WTC11 (cell line): ENCODE measurements around the gene IGSF9B. TPM values are rescaled to one million over a fixed set of nuclear protein-coding genes. Genes with fewer than 3 reads are reported as not detected.
"Not testable (repeated sequence)": the region's sequence is repeated elsewhere in the genome, so short reads cannot be mapped to it uniquely, and the experiment has no call there.

Experiments
- ATAC-seq: fragments of 200-7000 bp; cut with Tn5 transposase; 2 replicates; pipeline ENCODE4 v1.10.0; 2021; ENCODE audit warnings: mild to moderate bottlenecking, moderate library complexity
- CTCF ChIA-PET: fragments of 300-600 bp; sonication (Branson Sonifier 250); formaldehyde crosslinking; loops from one replicate; lab custom pipeline; 2021; ENCODE audit warnings: antibody characterized with exemption; lab: Charles Lee
- POLR2A ChIA-PET: fragments of 350-600 bp; sonication (Branson Sonifier 250); formaldehyde crosslinking; loops from one replicate; lab custom pipeline; 2021; ENCODE audit warnings: antibody characterized with exemption; lab: Charles Lee
- DNase-seq: peaks from one replicate; pipeline ENCODE4 v3.0.0; 2021; ENCODE audit warnings: low spot score
- H3K27ac Mint-ChIP-seq: 2 replicates; pipeline ENCODE4 v1.8.0; 2021; ENCODE audit warnings: mixed read lengths
- H3K27me3 Mint-ChIP-seq: 2 replicates; pipeline ENCODE4 v1.8.0; 2021; ENCODE audit warnings: low read depth, mild to moderate bottlenecking, moderate library complexity, mixed read lengths
- H3K36me3 Mint-ChIP-seq: 2 replicates; pipeline ENCODE4 v1.8.0; 2021; ENCODE audit warnings: mixed read lengths
- H3K4me1 Mint-ChIP-seq: 2 replicates; pipeline ENCODE4 v1.8.0; 2022; ENCODE audit warnings: mixed read lengths
- H3K4me3 Mint-ChIP-seq: 2 replicates; pipeline ENCODE4 v1.8.0; 2021; ENCODE audit warnings: mild to moderate bottlenecking, moderate library complexity, mixed read lengths
- H3K9me3 Mint-ChIP-seq: 2 replicates; pipeline ENCODE4 v1.8.0; 2021; ENCODE audit warnings: mixed read lengths
- ATF1 ChIP-seq: sonication (generic); formaldehyde crosslinking; IDR thresholded peaks from 2 replicates; pipeline ENCODE4 v1.8.1; 2023; ENCODE audit warnings: mild to moderate bottlenecking, moderate library complexity, missing genetic modification reagents
- CBFB ChIP-seq: sonication (generic); formaldehyde crosslinking; IDR thresholded peaks from 2 replicates; pipeline ENCODE4 v1.8.1; 2022; ENCODE audit warnings: mild to moderate bottlenecking, low read depth, missing genetic modification reagents
- CREM ChIP-seq: sonication (generic); formaldehyde crosslinking; IDR thresholded peaks from 2 replicates; pipeline ENCODE4 v1.8.1; 2022; ENCODE audit warnings: mild to moderate bottlenecking, missing genetic modification reagents, moderate library complexity
- EMX1 ChIP-seq: fragments of 250-450 bp; sonication (Bioruptor Pico); IDR thresholded peaks from 2 replicates; pipeline ENCODE4 v1.8.0; 2021; ENCODE audit warnings: mild to moderate bottlenecking
- ESRRA ChIP-seq: sonication (generic); formaldehyde crosslinking; IDR thresholded peaks from 2 replicates; pipeline ENCODE4 v1.8.1; 2022; ENCODE audit warnings: mild to moderate bottlenecking, missing genetic modification reagents, borderline replicate concordance
- ETV6 ChIP-seq: sonication (generic); formaldehyde crosslinking; IDR thresholded peaks from 2 replicates; pipeline ENCODE4 v1.8.1; 2022; ENCODE audit warnings: mild to moderate bottlenecking, missing genetic modification reagents
- IRF2 ChIP-seq: sonication (generic); formaldehyde crosslinking; IDR thresholded peaks from 2 replicates; pipeline ENCODE4 v1.8.0; 2022; ENCODE audit warnings: low read depth, missing genetic modification reagents, borderline replicate concordance
- JAZF1 ChIP-seq: fragments of 250-450 bp; sonication (Bioruptor Pico); IDR thresholded peaks from 2 replicates; pipeline ENCODE4 v1.9.0; 2021; ENCODE audit warnings: moderate library complexity, mild to moderate bottlenecking, inconsistent platforms
- NFYB ChIP-seq: sonication (generic); formaldehyde crosslinking; conservative IDR thresholded peaks from 2 replicates; pipeline ENCODE4 v1.8.0; 2022; ENCODE audit warnings: low read depth, missing genetic modification reagents
- SMAD3 ChIP-seq: sonication (generic); formaldehyde crosslinking; IDR thresholded peaks from 2 replicates; pipeline ENCODE4 v1.8.0; 2022; ENCODE audit warnings: missing genetic modification reagents, mild to moderate bottlenecking, borderline replicate concordance
- ZBTB21 ChIP-seq: sonication (generic); formaldehyde crosslinking; IDR thresholded peaks from 2 replicates; pipeline ENCODE4 v1.8.1; 2023; ENCODE audit warnings: mild to moderate bottlenecking, missing genetic modification reagents, borderline replicate concordance
- ZNF671 ChIP-seq: fragments of 250-450 bp; sonication (Bioruptor Pico); IDR thresholded peaks from 2 replicates; pipeline ENCODE4 v1.8.0; 2021; ENCODE audit warnings: mild to moderate bottlenecking
- total RNA-seq: library from RNA; stranded (reverse); gene quantifications from 3 replicates; pipeline ENCODE4 v1.2.3, GENCODE V29; 2021
- TF ChIP-seq, protein P1 (sequence below): sonication (generic); formaldehyde crosslinking; IDR thresholded peaks from 2 replicates; pipeline ENCODE4 v1.8.1; 2023; ENCODE audit warnings: mild to moderate bottlenecking, missing genetic modification reagents
- TF ChIP-seq, protein P2 (sequence below): fragments of 250-450 bp; sonication (Bioruptor Pico); IDR thresholded peaks from 2 replicates; pipeline ENCODE4 v1.9.0; 2021; ENCODE audit warnings: mild to moderate bottlenecking
- TF ChIP-seq, protein P3 (sequence below): sonication (generic); formaldehyde crosslinking; IDR thresholded peaks from 2 replicates; pipeline ENCODE4 v1.8.0; 2022; ENCODE audit warnings: mild to moderate bottlenecking, missing genetic modification reagents
- TF ChIP-seq, protein P4 (sequence below): sonication (generic); formaldehyde crosslinking; IDR thresholded peaks from 2 replicates; pipeline ENCODE4 v1.8.0; 2022; ENCODE audit warnings: missing genetic modification reagents
- TF ChIP-seq, protein P5 (sequence below): sonication (generic); formaldehyde crosslinking; IDR thresholded peaks from 2 replicates; pipeline ENCODE4 v1.8.1; 2022; ENCODE audit warnings: mild to moderate bottlenecking, missing genetic modification reagents, moderate library complexity, borderline replicate concordance

The IGSF9B gene
- total RNA-seq, 1 experiment from 2014 or later: 52.7 TPM

DNA sequence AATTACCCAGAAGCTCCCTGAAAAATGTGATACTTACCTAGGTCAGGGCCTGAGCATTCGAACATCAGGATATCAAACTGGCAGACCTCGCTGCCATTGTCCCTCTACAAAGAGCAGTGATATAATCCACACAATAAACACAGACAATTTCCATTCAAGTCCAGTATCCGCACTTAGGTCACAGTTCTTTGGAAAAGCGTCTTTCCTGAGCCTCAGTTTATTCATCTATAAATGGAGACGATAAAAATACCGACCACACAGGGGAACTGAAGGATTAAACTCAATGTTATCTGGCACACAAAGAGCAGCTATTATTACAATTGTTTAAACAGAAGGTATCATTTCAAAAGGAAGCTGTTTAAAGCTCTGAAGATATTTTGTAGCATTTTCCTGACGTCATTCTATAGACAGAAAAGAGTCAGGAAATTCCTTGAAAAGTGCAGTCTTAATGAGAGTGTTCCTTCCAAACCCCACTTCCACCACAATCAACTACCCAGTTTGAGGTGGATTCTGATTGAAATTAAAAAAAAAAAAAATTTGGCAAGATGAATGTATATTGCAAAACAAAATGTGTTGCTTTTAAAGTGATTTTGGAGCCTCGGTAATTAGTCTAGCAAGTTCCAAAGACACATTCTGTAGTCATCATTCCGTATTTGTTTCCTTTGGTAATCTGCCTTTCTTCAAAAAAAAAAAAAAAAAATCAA, 47.2 kb upstream of the IGSF9B start:
- no peaks in the 10 kb centered on the region; the same call in 1 of the 2 replicates for H3K27me3 Mint-ChIP-seq
- no peak for DNase-seq
- no peak overlapping the region for H3K27ac Mint-ChIP-seq
- TF ChIP-seq IRF2 (CRISPR knock-in tag): no peak
- TF ChIP-seq JAZF1 (CRISPR knock-in tag): no peak
- TF ChIP-seq ESRRA (CRISPR knock-in tag): no peak
- TF ChIP-seq ETV6 (CRISPR knock-in tag): no peak
- TF ChIP-seq ZNF671 (CRISPR knock-in tag): no peak
- TF ChIP-seq, protein P1, sequence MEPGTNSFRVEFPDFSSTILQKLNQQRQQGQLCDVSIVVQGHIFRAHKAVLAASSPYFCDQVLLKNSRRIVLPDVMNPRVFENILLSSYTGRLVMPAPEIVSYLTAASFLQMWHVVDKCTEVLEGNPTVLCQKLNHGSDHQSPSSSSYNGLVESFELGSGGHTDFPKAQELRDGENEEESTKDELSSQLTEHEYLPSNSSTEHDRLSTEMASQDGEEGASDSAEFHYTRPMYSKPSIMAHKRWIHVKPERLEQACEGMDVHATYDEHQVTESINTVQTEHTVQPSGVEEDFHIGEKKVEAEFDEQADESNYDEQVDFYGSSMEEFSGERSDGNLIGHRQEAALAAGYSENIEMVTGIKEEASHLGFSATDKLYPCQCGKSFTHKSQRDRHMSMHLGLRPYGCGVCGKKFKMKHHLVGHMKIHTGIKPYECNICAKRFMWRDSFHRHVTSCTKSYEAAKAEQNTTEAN (CRISPR knock-in tag): no peak
- TF ChIP-seq, protein P2, sequence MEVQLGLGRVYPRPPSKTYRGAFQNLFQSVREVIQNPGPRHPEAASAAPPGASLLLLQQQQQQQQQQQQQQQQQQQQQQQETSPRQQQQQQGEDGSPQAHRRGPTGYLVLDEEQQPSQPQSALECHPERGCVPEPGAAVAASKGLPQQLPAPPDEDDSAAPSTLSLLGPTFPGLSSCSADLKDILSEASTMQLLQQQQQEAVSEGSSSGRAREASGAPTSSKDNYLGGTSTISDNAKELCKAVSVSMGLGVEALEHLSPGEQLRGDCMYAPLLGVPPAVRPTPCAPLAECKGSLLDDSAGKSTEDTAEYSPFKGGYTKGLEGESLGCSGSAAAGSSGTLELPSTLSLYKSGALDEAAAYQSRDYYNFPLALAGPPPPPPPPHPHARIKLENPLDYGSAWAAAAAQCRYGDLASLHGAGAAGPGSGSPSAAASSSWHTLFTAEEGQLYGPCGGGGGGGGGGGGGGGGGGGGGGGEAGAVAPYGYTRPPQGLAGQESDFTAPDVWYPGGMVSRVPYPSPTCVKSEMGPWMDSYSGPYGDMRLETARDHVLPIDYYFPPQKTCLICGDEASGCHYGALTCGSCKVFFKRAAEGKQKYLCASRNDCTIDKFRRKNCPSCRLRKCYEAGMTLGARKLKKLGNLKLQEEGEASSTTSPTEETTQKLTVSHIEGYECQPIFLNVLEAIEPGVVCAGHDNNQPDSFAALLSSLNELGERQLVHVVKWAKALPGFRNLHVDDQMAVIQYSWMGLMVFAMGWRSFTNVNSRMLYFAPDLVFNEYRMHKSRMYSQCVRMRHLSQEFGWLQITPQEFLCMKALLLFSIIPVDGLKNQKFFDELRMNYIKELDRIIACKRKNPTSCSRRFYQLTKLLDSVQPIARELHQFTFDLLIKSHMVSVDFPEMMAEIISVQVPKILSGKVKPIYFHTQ: no peak
- TF ChIP-seq CREM (CRISPR knock-in tag): no peak
- TF ChIP-seq ZBTB21 (CRISPR knock-in tag): no peak
- TF ChIP-seq ATF1 (CRISPR knock-in tag): no peak
- no peak for TF ChIP-seq NFYB (CRISPR knock-in tag)
- TF ChIP-seq, protein P3, sequence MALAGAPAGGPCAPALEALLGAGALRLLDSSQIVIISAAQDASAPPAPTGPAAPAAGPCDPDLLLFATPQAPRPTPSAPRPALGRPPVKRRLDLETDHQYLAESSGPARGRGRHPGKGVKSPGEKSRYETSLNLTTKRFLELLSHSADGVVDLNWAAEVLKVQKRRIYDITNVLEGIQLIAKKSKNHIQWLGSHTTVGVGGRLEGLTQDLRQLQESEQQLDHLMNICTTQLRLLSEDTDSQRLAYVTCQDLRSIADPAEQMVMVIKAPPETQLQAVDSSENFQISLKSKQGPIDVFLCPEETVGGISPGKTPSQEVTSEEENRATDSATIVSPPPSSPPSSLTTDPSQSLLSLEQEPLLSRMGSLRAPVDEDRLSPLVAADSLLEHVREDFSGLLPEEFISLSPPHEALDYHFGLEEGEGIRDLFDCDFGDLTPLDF (CRISPR knock-in tag): no peak
- TF ChIP-seq EMX1 (CRISPR knock-in tag): no peak
- TF ChIP-seq, all 79 proteins: peak for 0
- ChIA-PET POLR2A (no interaction called here), CTCF (interaction anchor here (0.7 kb wide), 1 partner anchor 84 kb away, joined by 3 read pairs; no protein-coding TSS in a partner anchor)
- Mint-ChIP-seq H3K9me3 (peaks cover 5% of the 10 kb centered on the region; the same call in 1 of the 2 replicates), H3K36me3 (no peaks in the 10 kb centered on the region), H3K4me3 (no peak overlapping the region), H3K4me1 (peaks cover 7% of the 10 kb centered on the region)
- no peak for ATAC-seq

DNA sequence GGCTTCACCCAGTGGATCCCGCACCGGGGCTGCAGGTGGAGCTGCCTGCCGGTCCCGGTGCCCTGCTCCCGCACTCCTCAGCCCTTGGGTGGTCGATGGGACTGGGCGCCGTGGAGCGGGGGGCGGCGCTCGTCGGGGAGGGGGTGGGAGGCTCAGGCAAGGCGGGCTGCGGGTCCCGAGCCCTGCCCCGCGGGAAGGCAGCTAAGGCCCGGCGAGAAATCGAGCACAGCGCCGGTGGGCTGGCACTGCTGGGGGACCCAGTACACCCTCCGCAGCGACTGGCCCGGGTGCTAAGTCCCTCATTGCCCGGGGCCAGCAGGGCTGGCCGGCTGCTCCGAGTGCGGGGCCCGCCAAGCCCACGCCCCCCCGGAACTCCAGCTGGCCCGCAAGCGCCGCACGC, 46.1 kb upstream of the IGSF9B start:
- not testable (repeated sequence) for H3K4me3 Mint-ChIP-seq, DNase-seq, H3K27me3 Mint-ChIP-seq

DNA sequence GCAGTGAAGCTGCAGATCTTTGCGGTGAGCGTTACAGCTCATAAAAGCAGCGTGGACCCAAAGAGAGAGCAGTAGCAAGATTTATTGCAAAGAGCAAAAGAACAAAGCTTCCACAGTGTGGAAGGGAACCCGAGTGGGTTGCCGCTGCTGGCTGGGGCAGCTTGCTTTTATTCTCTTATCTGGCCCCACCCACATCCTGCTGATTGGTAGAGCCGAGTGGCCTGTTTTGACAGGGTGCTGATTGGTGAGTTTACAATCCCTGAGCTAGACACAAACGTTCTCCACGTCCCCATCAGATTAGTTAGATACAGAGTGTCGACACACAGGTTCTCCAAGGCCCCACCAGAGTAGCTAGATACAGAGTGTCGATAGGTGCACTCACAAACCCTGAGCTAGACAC, 45.6 kb upstream of the IGSF9B start:
- H3K27me3 Mint-ChIP-seq, H3K4me3 Mint-ChIP-seq, H3K27ac Mint-ChIP-seq, H3K4me1 Mint-ChIP-seq, ATAC-seq, H3K9me3 Mint-ChIP-seq, DNase-seq, H3K36me3 Mint-ChIP-seq, POLR2A ChIA-PET: not testable (repeated sequence)
- CTCF ChIA-PET: interaction anchor here (0.7 to 0.9 kb wide), 2 partner anchors 32 to 54 kb away, joined by 3 read pairs; no protein-coding TSS in a partner anchor
- peak; percentile 50 for TF ChIP-seq NFYB (CRISPR knock-in tag)

More for the DNA sequence above, 46.1 kb upstream of the IGSF9B start:
- H3K27ac Mint-ChIP-seq, ATAC-seq, H3K36me3 Mint-ChIP-seq, H3K4me1 Mint-ChIP-seq, H3K9me3 Mint-ChIP-seq, POLR2A ChIA-PET: not testable (repeated sequence)
- CTCF ChIA-PET: interaction anchor here (0.7 to 0.9 kb wide), 3 partner anchors 31 to 75 kb away, joined by 3 read pairs; no protein-coding TSS in a partner anchor

DNA sequence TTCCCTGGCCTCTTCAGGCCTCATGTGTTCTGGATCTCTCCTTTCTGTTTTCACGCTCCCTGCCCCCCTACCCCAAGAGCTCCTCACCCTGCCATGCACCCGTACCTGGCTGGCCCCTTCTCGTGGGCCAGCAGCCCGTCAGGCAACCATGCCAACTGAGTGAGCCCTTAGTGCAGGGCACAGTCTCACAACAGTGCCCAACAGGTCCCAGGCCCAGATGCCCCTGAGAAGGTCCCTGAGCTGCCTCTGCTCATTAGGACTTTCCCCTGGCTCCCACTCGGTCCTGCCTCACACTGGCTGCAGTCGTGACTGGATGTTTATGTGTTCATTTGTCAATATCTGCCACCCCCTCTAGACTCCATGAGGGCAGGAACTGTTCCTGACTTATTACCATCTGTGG, 44.8 kb upstream of the IGSF9B start:
- Mint-ChIP-seq H3K4me1 (no peaks in the 10 kb centered on the region), H3K4me3 (no peak overlapping the region), H3K27ac (no peak overlapping the region), H3K9me3 (peaks cover 5% of the 10 kb centered on the region; the same call in 1 of the 2 replicates), H3K27me3 (no peaks in the 10 kb centered on the region; the same call in 1 of the 2 replicates), H3K36me3 (no peaks in the 10 kb centered on the region)
- ChIA-PET POLR2A (no interaction called here), CTCF (no interaction called here)
- DNase-seq (no peak), ATAC-seq (no peak)
- TF ChIP-seq, protein P4, sequence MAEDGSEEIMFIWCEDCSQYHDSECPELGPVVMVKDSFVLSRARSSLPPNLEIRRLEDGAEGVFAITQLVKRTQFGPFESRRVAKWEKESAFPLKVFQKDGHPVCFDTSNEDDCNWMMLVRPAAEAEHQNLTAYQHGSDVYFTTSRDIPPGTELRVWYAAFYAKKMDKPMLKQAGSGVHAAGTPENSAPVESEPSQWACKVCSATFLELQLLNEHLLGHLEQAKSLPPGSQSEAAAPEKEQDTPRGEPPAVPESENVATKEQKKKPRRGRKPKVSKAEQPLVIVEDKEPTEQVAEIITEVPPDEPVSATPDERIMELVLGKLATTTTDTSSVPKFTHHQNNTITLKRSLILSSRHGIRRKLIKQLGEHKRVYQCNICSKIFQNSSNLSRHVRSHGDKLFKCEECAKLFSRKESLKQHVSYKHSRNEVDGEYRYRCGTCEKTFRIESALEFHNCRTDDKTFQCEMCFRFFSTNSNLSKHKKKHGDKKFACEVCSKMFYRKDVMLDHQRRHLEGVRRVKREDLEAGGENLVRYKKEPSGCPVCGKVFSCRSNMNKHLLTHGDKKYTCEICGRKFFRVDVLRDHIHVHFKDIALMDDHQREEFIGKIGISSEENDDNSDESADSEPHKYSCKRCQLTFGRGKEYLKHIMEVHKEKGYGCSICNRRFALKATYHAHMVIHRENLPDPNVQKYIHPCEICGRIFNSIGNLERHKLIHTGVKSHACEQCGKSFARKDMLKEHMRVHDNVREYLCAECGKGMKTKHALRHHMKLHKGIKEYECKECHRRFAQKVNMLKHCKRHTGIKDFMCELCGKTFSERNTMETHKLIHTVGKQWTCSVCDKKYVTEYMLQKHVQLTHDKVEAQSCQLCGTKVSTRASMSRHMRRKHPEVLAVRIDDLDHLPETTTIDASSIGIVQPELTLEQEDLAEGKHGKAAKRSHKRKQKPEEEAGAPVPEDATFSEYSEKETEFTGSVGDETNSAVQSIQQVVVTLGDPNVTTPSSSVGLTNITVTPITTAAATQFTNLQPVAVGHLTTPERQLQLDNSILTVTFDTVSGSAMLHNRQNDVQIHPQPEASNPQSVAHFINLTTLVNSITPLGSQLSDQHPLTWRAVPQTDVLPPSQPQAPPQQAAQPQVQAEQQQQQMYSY (CRISPR knock-in tag): no peak
- TF ChIP-seq CBFB (CRISPR knock-in tag) (no peak), ATF1 (CRISPR knock-in tag) (no peak), SMAD3 (CRISPR knock-in tag) (no peak)
- TF ChIP-seq, protein P5, sequence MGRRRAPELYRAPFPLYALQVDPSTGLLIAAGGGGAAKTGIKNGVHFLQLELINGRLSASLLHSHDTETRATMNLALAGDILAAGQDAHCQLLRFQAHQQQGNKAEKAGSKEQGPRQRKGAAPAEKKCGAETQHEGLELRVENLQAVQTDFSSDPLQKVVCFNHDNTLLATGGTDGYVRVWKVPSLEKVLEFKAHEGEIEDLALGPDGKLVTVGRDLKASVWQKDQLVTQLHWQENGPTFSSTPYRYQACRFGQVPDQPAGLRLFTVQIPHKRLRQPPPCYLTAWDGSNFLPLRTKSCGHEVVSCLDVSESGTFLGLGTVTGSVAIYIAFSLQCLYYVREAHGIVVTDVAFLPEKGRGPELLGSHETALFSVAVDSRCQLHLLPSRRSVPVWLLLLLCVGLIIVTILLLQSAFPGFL (CRISPR knock-in tag): no peak
